ENCODE data around the gene PYDC2. TPM values are rescaled to one million over a fixed set of nuclear protein-coding genes. Genes with fewer than 3 reads are reported as not detected.

Gene PYDC2
- total and polyA plus RNA-seq, 10 of the 15 experiments (the other 5 are each of a cell fraction or from before 2014, with no cell fraction given) = not detected

DNA sequence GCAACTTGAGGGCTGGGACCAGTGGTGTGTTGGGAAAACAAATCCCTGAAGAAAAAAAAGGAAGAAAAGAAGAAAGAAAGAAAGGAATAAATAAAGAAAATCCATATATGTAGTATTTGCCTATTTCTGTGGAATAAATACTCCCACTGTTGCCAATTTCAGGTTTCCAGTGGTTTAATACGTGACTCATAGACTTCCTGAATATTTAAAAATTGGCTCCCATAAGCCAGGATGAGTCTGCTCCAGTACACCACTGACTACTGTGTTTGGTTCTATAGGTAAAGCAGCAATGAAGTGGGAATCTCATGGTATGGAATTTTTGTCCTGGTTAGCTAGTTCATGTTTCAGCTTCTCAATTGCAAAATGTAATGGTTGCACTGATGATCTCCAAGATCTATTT is 31.6 kb downstream of the PYDC2 start (continued):
- TF ChIP-seq CHD4 (IDR thresholded peaks at IDR 0.05) (no peak), SUZ12 (IDR thresholded peaks at IDR 0.05; ENCODE audit: unreplicated experiment) (no peak), RELA (IDR thresholded peaks at IDR 0.05; ENCODE audit: borderline replicate concordance, partially characterized antibody) (no peak), PAX8 (IDR thresholded peaks at IDR 0.05) (no peak), POU2F2 (IDR thresholded peaks at IDR 0.05; ENCODE audit: borderline replicate concordance, low read depth, low read length) (no peak), SUPT20H (IDR thresholded peaks at IDR 0.05; ENCODE audit: borderline replicate concordance, control insufficient read depth, low read depth, low read length) (no peak)
- TF ChIP-seq, protein P1, sequence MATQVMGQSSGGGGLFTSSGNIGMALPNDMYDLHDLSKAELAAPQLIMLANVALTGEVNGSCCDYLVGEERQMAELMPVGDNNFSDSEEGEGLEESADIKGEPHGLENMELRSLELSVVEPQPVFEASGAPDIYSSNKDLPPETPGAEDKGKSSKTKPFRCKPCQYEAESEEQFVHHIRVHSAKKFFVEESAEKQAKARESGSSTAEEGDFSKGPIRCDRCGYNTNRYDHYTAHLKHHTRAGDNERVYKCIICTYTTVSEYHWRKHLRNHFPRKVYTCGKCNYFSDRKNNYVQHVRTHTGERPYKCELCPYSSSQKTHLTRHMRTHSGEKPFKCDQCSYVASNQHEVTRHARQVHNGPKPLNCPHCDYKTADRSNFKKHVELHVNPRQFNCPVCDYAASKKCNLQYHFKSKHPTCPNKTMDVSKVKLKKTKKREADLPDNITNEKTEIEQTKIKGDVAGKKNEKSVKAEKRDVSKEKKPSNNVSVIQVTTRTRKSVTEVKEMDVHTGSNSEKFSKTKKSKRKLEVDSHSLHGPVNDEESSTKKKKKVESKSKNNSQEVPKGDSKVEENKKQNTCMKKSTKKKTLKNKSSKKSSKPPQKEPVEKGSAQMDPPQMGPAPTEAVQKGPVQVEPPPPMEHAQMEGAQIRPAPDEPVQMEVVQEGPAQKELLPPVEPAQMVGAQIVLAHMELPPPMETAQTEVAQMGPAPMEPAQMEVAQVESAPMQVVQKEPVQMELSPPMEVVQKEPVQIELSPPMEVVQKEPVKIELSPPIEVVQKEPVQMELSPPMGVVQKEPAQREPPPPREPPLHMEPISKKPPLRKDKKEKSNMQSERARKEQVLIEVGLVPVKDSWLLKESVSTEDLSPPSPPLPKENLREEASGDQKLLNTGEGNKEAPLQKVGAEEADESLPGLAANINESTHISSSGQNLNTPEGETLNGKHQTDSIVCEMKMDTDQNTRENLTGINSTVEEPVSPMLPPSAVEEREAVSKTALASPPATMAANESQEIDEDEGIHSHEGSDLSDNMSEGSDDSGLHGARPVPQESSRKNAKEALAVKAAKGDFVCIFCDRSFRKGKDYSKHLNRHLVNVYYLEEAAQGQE (IDR thresholded peaks at IDR 0.05; ENCODE audit: low read depth, low read length) = no peak

DNA sequence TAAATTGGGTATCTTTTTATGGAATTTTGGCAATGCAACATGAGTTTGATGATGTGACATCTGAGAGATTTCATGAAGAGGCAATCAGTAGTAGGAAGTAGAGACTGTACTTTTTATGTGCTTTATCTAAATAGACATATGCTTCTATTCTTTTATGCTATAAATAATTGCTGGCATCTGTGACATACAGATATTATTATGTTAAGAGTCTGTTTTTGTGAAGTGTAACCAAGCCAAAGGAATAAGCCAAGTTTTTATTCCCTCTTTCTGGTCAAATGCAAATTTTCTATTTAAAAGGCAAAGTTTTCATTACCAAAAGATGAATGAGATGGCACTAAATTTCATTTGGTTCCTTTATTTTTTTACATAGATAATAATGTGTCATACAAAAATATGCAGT is 32.4 kb downstream of the PYDC2 start:
- no peaks in the 10 kb centered on the region for H3K27me3 ChIP-seq (replicated peaks in 1 of 2; ENCODE audit: control insufficient read depth in 2 of 2, insufficient read depth in 2 of 2, low read length in 1 of 2)
- no peak overlapping the region for H3K9ac ChIP-seq (ENCODE audit: control insufficient read depth, insufficient read depth, low read length)
- no peak overlapping the region for H2AFZ ChIP-seq (ENCODE audit: control insufficient read depth, low read depth, low read length)
- no peaks in the 10 kb centered on the region for H3K9me3 ChIP-seq (replicated peaks; ENCODE audit: control insufficient read depth, insufficient read depth, low read length)
- ChIA-PET CTCF (no interaction called here), SMC1A (ENCODE audit: uncharacterized antibody, unreplicated experiment) (no interaction called here), RAD21 (ENCODE audit: unreplicated experiment) (no interaction called here), POLR2A (no interaction called here)
- H3K4me3 ChIP-seq = no peak overlapping the region
- intact Hi-C loops (cut with micrococcal nuclease; ENCODE audit: unreplicated experiment) (no loop called here), in situ Hi-C loops (cut with MboI) (no loop called here)
- no peak for DNase-seq (ENCODE audit: low read depth, low spot score)
- no peaks in the 10 kb centered on the region for H3K79me2 ChIP-seq (ENCODE audit: control insufficient read depth, insufficient read depth, low read length)
- H4K20me1 ChIP-seq (ENCODE audit: control insufficient read depth, insufficient read depth) = no peaks in the 10 kb centered on the region
- no peak for TF ChIP-seq KDM1A (IDR thresholded peaks at IDR 0.05; ENCODE audit: borderline replicate concordance)
- TF ChIP-seq, protein P2, sequence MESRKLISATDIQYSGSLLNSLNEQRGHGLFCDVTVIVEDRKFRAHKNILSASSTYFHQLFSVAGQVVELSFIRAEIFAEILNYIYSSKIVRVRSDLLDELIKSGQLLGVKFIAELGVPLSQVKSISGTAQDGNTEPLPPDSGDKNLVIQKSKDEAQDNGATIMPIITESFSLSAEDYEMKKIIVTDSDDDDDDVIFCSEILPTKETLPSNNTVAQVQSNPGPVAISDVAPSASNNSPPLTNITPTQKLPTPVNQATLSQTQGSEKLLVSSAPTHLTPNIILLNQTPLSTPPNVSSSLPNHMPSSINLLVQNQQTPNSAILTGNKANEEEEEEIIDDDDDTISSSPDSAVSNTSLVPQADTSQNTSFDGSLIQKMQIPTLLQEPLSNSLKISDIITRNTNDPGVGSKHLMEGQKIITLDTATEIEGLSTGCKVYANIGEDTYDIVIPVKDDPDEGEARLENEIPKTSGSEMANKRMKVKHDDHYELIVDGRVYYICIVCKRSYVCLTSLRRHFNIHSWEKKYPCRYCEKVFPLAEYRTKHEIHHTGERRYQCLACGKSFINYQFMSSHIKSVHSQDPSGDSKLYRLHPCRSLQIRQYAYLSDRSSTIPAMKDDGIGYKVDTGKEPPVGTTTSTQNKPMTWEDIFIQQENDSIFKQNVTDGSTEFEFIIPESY (IDR thresholded peaks at IDR 0.05) = no peak
- TF ChIP-seq, protein P3, sequence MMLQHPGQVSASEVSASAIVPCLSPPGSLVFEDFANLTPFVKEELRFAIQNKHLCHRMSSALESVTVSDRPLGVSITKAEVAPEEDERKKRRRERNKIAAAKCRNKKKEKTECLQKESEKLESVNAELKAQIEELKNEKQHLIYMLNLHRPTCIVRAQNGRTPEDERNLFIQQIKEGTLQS (IDR thresholded peaks at IDR 0.05; ENCODE audit: borderline replicate concordance, extremely low read depth, low read depth, low read length) = no peak
- no peak for TF ChIP-seq TCF3 (IDR thresholded peaks at IDR 0.05; ENCODE audit: borderline replicate concordance, insufficient read depth, low read depth, low read length)
- no peak for TF ChIP-seq SUPT20H (IDR thresholded peaks at IDR 0.05; ENCODE audit: borderline replicate concordance, control insufficient read depth, low read depth, low read length)
- no peak for TF ChIP-seq SREBF1 (IDR thresholded peaks at IDR 0.05; ENCODE audit: low read length)
- no peak for TF ChIP-seq SRF (IDR thresholded peaks at IDR 0.05; ENCODE audit: low read depth in 2 of 2, low read length in 2 of 2)
- no peak for TF ChIP-seq STAT1 (conservative IDR thresholded peaks at IDR 0.05)
- no peak for TF ChIP-seq SREBF2 (IDR thresholded peaks at IDR 0.05; ENCODE audit: low read length)
- no peaks in the 10 kb centered on the region for H3K4me1 ChIP-seq (ENCODE audit: control insufficient read depth, insufficient read depth, low read length)
- no peaks in the 10 kb centered on the region for H3K36me3 ChIP-seq (ENCODE audit: control insufficient read depth in 2 of 2, insufficient read depth in 2 of 2, low read length in 1 of 2)
- no peak for FAIRE-seq
- no TSS peak for BruUV-seq (replicated peaks)
- no peak overlapping the region for H3K4me2 ChIP-seq (ENCODE audit: control insufficient read depth, insufficient read depth)
- ATAC-seq = no peak
- H3K27ac ChIP-seq (ENCODE audit: control insufficient read depth, insufficient read depth) = no peak overlapping the region

All from GM12878 (cell line).